Thymus (tissue), 11 donors: ENCODE results near the gene ZNF318. TPM values are rescaled to one million over a fixed set of nuclear protein-coding genes. Genes with fewer than 3 reads are reported as not detected.
"Not testable (repeated sequence)": the region's sequence is repeated elsewhere in the genome, so short reads cannot be mapped to it uniquely, and the experiment has no call there.

Experiments
- DNase-seq, 9 donors: peaks; one replicate each; pipeline ENCODE4 v3.0.0-alpha.2; 2013; ENCODE audit warnings: low spot score in 9 of 9, low read depth in 6 of 9, missing footprints in 1 of 9
- H3K27ac ChIP-seq, 2 donors: one replicate each; pipeline ENCODE4 v1.5.1; 2013; ENCODE audit warnings: control low read depth in 1 of 2, low read depth in 1 of 2, low read length in 1 of 2, mild to moderate bottlenecking in 1 of 2, moderate library complexity in 1 of 2
- H3K27me3 ChIP-seq, 2 donors: one replicate each; pipeline ENCODE4 v1.5.1; 2013; ENCODE audit warnings: low read length in 1 of 2; ENCODE audit not compliant: control insufficient read depth in 2 of 2, insufficient read depth in 1 of 2
- H3K36me3 ChIP-seq, 2 donors: one replicate each; pipeline ENCODE4 v1.5.1; 2013; ENCODE audit warnings: low read length in 1 of 2, mild to moderate bottlenecking in 1 of 2, moderate library complexity in 1 of 2; ENCODE audit not compliant: control insufficient read depth in 2 of 2, insufficient read depth in 2 of 2
- H3K4me1 ChIP-seq, 2 donors: one replicate each; pipeline ENCODE4 v1.5.1; 2013; ENCODE audit warnings: low read length in 2 of 2; ENCODE audit not compliant: control insufficient read depth in 2 of 2, insufficient read depth in 2 of 2
- H3K4me3 ChIP-seq, 2 donors: one replicate each; pipeline ENCODE4 v1.5.1; 2013; ENCODE audit warnings: low read length in 2 of 2, control low read depth in 1 of 2, mild to moderate bottlenecking in 1 of 2
- H3K9me3 ChIP-seq, 2 donors: one replicate each; pipeline ENCODE4 v1.5.1; 2013; ENCODE audit warnings: low read length in 1 of 2, mild to moderate bottlenecking in 1 of 2; ENCODE audit not compliant: control insufficient read depth in 2 of 2, insufficient read depth in 1 of 2
- WGBS: extraction: QIAGEN DNeasy Blood & Tissue Kit; methylation state at CpG from one replicate; pipeline ENCODE4 v1.1.7; 2013; 5-methylcytosine and 5-hydroxymethylcytosine counted together
- polyA plus RNA-seq: library from polyadenylated mRNA; stranded (reverse); fragments of 200-250 nt; gene quantifications from one replicate; pipeline ENCODE4 v1.2.3, GENCODE V29; 2013
- total RNA-seq: library from RNA; stranded (reverse); fragments of 120-200 nt; gene quantifications from one replicate; pipeline ENCODE4 v1.2.4, GENCODE V29; 2013
- donor health status: healthy.

The ZNF318 gene
- total and polyA plus RNA-seq, 2 donors = 8.0 to 9.2 TPM

DNA sequence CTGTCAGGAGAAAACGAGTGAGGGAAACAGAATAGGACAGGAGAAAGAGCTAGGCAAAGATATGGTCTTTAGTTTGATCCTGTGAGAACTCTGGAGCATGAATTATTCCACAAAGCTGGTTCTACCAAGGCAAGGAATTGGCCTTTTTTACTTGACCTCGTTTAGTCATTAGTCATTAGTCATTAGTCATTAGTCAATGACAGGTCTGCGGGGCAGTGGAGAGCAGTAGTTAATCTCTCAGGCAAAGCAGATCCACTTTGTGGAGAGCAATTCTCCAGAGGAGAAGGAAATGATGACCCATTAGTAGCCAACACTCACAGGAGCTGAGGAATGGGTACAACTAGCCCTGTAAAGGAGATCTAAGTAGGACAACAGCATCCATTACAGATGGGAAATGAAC lies 35.9 kb upstream of the ZNF318 start:
- no peak overlapping the region for H3K4me3 ChIP-seq
- 78% methylated on average over 3 of the region's 3 CpGs for WGBS
- H3K4me1 ChIP-seq = no peaks in the 10 kb centered on the region
- H3K9me3 ChIP-seq = no peaks in the 10 kb centered on the region
- H3K36me3 ChIP-seq = no peaks in the 10 kb centered on the region
- DNase-seq = no peak
- peaks cover 0 to 14% of the 10 kb centered on the region in 2 donors for H3K27me3 ChIP-seq
- H3K27ac ChIP-seq = no peak overlapping the region

DNA sequence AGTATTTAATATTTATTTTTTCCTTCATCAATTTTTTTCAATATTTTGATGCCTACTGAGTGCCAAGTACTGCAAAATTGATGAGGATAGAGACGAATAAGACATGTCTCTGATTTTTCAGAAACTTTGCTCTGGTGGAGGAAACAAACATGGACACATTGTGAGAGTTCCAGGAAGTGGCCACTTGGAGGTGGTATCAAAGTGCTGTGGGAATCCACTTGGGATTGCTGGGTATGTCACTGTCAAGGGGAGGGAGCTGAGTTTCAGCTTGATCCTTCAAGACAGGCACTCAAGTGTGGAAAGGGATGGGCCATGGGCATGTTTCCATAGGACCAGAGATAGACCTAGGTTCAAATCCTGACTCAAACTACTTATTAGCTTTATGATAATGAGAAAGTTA lies 33.4 kb upstream of the ZNF318 start:
- Histone ChIP-seq H3K4me1 (no peaks in the 10 kb centered on the region), H3K27ac (no peak overlapping the region), H3K9me3 (no peaks in the 10 kb centered on the region), H3K4me3 (no peak overlapping the region), H3K27me3 (peaks cover 0 to 14% of the 10 kb centered on the region in 2 donors), H3K36me3 (no peaks in the 10 kb centered on the region)
- no peak for DNase-seq
- 95% methylated on average over 1 of the region's 1 CpG for WGBS

DNA sequence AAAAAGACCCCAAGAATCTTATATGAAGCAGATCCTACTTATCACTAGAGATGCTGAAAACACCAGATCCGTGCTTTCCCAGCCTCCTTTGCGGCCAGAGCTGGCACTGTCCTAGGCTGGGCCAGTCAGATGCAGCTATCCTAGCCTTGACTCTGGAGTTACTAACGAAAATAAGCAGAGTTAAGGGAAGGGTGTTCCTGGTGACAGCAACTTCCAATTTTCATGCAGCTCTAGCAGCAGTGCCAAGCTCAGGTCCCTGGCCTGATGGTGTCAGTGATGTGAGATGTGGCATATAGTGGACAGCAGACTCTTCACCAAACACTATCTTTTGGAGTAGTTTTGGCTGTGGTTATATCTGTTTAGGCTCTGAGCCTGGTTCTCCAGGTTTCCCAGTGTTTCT lies 32.3 kb upstream of the ZNF318 start:
- no peak for DNase-seq
- 96% methylated on average over 3 of the region's 3 CpGs for WGBS
- Histone ChIP-seq H3K4me1 (no peaks in the 10 kb centered on the region), H3K4me3 (no peak overlapping the region), H3K9me3 (no peaks in the 10 kb centered on the region), H3K27ac (no peak overlapping the region), H3K36me3 (no peaks in the 10 kb centered on the region), H3K27me3 (peaks cover 0 to 14% of the 10 kb centered on the region in 2 donors)

GRCh38 chr6:43399932-43400487 lies 30.6 kb upstream of the ZNF318 start:
- WGBS = 83% methylated on average over 3 of the region's 3 CpGs
- Histone ChIP-seq H3K9me3 (no peaks in the 10 kb centered on the region), H3K4me3 (no peak overlapping the region), H3K27me3 (peaks cover 0 to 16% of the 10 kb centered on the region in 2 donors), H3K27ac (no peak overlapping the region), H3K4me1 (no peaks in the 10 kb centered on the region), H3K36me3 (no peaks in the 10 kb centered on the region)
- DNase-seq = no peak

DNA sequence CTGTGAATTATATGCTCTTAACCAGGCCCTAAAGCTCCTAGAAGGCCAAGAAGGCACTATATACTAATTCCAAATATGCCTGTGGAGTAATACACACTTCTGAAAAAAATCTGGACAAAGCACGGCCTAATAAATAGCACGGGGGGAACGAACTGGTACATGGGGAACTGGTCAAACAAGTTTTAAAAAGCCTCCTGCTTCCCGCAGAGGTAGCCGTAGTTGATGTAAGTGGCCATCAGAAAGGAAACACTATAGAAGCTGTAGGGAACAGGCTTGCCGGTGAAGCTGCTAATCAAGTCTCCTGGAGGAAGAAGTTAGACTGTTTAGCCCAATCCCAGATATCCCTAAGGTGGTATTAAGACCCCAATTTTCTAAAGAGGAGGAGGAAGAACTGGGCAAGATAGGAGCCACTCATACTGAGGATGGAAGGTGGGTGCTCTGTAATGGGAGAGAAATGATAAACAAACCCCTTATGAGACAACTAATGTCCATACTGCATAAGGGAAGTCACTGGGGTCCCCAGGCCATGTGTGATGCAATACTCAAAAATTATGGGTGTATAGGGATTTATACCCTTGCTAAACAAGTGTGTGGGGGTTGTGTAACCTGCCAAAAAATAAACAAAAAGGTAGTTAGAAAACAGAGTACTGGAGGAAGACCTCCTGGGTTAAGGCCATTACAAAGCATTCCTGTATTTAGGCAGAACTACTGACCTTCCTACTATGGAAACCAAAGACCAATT lies 27.1 kb upstream of the ZNF318 start:
- no peak for DNase-seq

GRCh38 chr6:43395776-43396175 lies 26.3 kb upstream of the ZNF318 start:
- Histone ChIP-seq H3K27ac (no peak overlapping the region), H3K27me3 (peaks cover 7 to 50% of the 10 kb centered on the region in 2 donors), H3K36me3 (no peaks in the 10 kb centered on the region), H3K4me3 (no peak overlapping the region), H3K4me1 (peaks cover 0 to 14% of the 10 kb centered on the region in 2 donors), H3K9me3 (no peaks in the 10 kb centered on the region)
- DNase-seq = no peak
- 70% methylated on average over 4 of the region's 4 CpGs for WGBS

More for the DNA sequence above, 27.1 kb upstream of the ZNF318 start:
- Histone ChIP-seq H3K36me3 (no peaks in the 10 kb centered on the region), H3K4me3 (no peak overlapping the region), H3K4me1 (peaks cover 0 to 7% of the 10 kb centered on the region in 2 donors), H3K27me3 (peaks cover 7 to 45% of the 10 kb centered on the region in 2 donors), H3K9me3 (no peaks in the 10 kb centered on the region), H3K27ac (no peak overlapping the region)
- WGBS = 96% methylated on average over 6 of the region's 6 CpGs

DNA sequence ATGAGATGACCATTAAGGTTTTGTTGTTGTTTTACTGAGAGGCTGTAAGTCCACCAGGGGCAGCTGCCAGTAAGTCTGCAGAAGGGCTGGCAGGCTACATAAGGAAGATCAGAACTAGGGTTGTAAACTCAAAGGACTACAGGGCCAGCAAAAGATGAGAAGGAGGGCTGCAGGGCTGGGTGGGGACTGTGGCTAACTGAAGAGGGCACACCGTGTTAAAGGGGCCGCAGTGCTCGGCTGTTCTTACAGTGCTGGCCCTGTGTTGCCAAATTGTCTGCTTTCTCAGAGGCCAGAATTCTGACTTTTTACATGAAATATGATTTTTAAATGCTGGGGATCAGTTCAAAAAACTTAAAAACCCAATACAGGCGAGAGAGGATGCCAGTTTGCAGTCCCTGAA lies 25.5 kb upstream of the ZNF318 start:
- H3K36me3 ChIP-seq = no peaks in the 10 kb centered on the region
- H3K27me3 ChIP-seq = peaks cover 7 to 57% of the 10 kb centered on the region in 2 donors
- 98% methylated on average over 4 of the region's 4 CpGs for WGBS
- H3K9me3 ChIP-seq = no peaks in the 10 kb centered on the region
- H3K4me1 ChIP-seq = peaks cover 0 to 14% of the 10 kb centered on the region in 2 donors
- H3K4me3 ChIP-seq = no peak overlapping the region
- DNase-seq = no peak
- no peak overlapping the region for H3K27ac ChIP-seq

- Histone ChIP-seq H3K27me3 (peaks cover 7 to 68% of the 10 kb centered on the region in 2 donors), H3K4me1 (peaks cover 0 to 14% of the 10 kb centered on the region in 2 donors), H3K9me3 (no peaks in the 10 kb centered on the region), H3K27ac (no peak overlapping the region), H3K4me3 (no peak overlapping the region), H3K36me3 (no peaks in the 10 kb centered on the region)
- WGBS = 10% methylated on average over 5 of the region's 5 CpGs
- DNase-seq = no peak
Observed at GRCh38 chr6:43393602-43394001, 24.2 kb upstream of the ZNF318 start.

DNA sequence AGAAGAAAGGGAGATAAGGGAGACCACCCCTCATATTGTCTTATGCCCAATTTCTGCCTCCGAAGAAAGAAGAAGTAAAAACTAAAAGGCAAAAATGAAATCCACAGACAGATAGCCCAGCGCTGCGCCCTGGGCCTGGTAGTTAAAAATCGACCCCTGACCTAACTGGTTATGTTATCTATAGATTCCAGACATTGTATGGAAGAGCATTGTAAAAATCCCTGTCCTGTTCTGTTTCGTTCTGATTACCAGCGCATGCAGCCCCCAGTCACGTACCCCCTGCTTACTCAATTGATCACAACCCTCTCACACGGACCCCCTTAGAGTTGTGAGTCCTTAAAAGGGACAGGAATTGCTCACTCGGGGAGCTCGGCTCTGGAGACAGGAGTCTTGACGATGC lies 23.7 kb upstream of the ZNF318 start:
- H3K27me3 ChIP-seq = peaks cover 7 to 69% of the 10 kb centered on the region in 2 donors
- WGBS = 50% methylated on average over 11 of the region's 11 CpGs
- not testable (repeated sequence) for H3K27ac ChIP-seq

More for the DNA sequence above, 23.7 kb upstream of the ZNF318 start:
- not testable (repeated sequence) for H3K9me3 ChIP-seq, H3K4me3 ChIP-seq, H3K36me3 ChIP-seq, DNase-seq
- H3K4me1 ChIP-seq = peaks cover 0 to 14% of the 10 kb centered on the region in 2 donors
